Fibroblast of peridontal ligament (primary cell): ENCODE data around the gene STK38L.
A peak's percentile ranks its signal among the peaks of the same experiment; 100 is the strongest.

ENCODE experiments used
- DNase-seq: peaks from one replicate; pipeline ENCODE4 v3.0.0-alpha.2; 2010; ENCODE audit errors: extremely low read depth

The STK38L gene

DNA sequence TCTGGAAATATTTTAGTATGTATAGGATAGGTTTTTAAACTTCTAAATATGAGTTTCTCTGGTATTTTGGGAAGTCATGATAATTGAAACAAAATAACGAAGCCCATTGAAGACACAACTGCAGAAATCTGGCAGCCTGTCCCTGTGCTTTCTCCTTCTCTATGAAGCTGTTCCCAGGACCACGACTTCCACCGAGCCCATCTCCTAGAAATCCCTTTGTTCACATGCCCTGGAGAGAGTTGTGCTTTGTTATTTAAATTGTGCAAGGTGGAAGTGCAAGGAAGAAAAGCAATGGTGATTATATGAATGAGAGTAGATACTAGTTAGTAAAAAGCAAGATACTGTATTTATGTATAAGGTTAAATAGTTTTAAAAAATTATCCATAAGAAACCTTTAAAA, 32.2 kb downstream of the STK38L start:
- DNase-seq: no peak

DNA sequence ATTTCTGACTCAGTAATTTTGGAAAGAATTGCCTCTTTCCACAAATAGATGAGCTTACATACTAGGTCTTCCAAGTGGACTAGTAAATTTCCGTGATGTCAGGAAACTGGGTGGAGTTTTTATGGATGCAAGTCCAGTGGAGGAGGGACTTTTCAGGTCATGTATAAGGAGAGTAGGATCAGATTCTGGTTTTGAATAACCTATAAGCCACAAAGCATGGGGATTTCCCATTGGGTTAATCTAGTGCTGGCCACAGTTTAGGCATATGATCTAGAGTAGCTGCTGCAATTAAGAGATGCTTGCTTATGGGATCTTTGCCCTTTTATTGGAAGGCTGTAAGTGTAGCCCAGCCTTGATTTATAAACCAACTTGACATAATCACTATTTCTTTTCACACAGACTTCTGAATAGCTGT, 33.8 kb downstream of the STK38L start:
- DNase-seq: peak; percentile 92

DNA sequence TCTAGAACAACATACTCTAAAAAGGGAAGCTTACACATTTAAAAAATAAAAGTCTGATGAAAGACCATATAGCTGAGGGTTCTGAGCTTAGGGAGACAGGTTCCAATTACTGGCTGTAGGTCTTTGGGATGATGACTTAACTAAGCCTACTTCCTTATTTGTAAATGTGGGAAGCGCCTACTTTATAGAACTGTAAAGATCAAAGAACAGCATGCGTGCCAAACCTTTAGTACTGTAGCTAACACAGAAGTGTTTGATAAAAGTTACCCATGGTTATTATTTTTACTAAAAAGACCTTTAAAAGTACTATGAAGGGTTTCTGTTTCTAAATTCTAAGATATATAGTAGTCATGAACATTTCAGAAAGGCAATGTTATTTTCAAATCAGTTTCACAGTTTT, 35.7 kb downstream of the STK38L start:
- no peak for DNase-seq

DNA sequence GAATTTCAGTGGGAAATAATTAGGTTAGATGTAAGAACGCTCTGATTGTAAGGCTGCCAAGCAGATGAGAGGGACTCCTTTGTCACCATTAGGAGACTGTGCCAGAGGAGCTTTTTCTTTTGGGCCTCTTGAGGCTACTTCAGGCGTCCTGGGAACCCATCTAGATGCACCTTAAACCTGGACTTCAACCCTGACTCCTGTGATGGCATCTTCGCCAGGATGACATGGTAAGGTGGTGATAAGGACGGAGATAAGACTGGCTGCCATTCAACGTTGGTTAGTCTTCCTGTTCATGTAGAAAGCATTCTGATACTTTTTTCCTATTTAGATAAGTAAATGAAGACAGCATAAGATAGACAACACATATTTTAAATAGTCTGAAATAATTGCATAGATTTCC, 36.3 kb downstream of the STK38L start:
- DNase-seq: no peak

DNA sequence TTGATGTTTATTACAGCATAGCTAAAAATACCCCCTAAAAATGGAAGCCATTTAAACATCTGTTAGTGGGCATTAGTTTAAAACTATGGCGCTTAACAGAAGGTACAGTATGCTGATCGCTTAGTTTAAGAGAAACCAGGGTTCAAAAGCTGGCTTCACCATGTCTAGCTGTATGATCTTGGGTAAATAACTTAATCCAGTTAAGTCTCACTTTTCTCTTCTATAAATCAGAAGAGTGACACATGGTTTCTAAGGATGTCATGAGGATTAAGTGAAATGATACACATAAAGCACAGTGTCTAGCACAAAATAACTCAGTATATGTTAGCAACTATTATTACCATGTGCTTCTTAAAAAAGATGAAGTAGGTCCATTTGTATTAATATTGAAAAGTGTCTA, 38.7 kb downstream of the STK38L start:
- no peak for DNase-seq

DNA sequence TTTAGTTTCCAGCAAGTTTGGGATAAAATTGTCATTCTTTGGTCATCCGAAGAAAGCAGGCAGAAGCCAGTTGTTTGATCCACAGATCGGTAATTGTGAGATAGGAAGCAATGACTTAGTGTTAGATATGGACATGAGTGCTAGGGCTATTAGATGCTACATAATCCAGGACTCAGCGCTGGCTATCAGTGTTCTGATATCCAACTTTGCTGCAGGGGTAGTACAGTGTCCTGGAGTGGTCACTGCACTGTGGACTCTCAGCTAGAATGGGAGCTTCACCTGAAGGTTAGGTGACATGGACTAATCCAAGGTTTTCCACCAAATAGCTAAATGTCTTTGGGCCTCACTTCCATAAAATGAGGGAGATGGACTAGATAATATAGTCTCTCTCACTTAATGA, 39.9 kb downstream of the STK38L start:
- DNase-seq: no peak

DNA sequence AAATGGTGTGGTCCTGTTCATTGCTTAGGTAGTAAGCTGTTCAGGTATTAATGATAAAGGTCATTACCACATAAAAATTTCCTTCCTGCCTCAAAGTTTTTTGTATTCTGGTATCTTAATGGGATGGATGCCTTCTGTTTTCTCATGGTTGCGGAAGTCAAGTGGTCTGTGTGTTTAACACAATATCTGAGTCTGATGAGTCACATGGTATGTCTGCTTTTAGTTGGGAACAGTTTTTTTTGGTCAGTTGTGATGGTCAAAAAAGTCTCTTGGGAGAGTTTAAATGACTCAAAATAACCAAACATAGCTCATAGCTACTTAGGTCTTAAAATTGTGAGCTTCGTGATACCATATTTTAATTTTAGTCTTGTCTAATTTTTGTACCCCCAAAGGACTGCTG, 40.7 kb downstream of the STK38L start:
- DNase-seq: peak; percentile 61

DNA sequence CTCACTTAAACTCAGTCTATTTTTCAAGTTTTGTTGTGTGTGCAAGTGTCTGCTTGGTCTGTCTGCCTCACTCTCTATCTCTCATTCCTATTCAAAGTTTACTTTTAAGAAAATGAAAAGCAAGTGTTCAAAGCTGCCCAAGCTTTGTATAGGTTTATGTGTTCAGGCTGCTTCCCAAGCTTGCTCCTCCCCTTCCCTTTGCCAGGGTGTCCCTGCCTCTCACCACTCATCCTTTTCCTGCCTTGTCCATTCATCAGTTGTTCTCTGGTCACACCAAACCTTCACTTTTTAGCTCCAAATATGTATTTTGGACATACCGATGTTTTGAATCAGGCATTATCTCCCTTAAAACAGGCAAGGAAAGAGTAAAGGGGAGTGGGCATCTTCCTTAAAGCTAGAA, 41.3 kb downstream of the STK38L start:
- peak; percentile 8 for DNase-seq

DNA sequence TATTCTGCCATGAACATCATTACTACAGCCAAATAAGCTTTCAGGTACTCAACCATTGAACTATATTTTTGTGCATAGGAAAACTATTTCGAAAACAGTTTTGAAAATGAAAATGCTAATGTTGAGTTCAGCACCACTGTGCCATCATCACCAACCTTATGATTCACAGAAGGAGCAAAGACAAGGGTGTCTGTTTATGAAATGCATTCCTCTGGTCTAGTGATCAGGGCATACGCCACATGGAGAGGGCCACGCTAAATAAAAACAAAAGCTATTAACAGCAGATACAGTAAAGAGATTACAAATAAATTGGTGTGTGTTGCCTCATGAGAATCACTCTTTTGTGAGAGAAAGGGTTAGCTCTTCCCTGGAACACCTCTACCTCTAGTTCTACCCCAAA, 45.3 kb downstream of the STK38L start:
- peak; percentile 6 for DNase-seq

DNA sequence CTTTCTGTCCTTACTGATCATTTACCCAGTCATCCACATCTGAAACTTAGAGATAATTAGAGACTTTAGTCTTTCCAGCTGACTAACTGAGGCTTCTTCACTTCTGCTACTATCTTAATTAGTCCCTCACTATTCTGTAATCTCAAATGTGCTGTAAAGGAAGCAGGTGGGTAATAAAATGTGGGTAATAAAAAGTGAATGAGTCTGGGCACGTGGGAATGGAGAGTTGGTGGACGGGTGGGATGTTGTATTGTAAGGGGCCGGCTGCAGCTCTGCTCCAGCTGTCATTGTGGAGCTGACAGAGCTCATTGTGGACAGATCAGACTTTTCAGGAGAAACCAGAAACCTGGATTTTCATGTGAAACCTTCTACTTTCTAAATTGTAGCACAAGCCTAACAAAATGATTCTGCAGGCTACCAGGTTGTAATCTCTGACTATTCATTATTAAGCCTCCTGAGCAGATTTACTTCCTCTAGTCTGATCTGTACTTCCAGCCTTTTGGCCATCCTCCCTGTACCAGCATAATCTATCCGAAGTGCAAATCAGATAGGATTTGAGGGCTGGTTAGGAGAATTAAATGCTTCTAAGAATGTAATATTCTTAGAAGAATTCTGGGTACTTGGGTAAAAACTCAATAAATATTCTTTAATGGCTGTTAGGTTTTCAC, 46.5 kb downstream of the STK38L start:
- no peak for DNase-seq

DNA sequence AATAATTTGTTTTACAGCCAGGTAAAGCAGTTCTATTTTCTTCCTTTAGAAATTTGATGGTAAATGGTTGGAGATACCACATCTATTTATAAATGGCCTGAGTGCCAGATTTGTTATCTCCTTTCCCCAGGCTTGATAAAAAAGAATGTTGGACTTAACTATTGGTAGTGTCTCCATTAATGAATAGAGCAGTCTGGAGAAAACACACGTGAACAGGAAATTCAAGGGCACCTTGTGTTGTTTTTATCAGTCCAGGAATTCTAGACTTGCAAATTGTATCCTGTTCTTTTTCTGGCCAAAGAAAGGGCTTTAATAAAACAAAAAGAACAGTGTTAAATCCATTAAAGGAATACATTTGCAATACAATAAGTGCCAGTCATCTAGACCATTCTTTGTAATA, 47.8 kb downstream of the STK38L start:
- no peak for DNase-seq

DNA sequence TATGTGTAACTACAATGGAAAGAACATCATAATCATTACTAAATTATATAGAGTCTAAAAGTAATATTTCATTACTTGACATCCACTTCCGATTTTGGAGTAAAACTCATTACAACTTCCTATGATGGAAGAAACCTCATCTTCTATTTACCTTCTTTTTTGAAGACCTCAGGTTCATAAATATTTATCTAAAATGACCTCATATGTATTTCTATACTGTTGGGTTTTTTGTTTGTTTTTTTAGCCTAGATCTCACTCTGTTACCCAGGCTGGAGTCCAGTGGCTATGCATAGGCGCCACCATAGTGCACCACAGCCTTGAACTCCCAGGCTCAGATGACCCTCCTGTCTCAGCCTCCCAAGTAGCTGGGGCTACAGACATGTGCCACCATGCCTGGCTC, 48.6 kb downstream of the STK38L start:
- no peak for DNase-seq

DNA sequence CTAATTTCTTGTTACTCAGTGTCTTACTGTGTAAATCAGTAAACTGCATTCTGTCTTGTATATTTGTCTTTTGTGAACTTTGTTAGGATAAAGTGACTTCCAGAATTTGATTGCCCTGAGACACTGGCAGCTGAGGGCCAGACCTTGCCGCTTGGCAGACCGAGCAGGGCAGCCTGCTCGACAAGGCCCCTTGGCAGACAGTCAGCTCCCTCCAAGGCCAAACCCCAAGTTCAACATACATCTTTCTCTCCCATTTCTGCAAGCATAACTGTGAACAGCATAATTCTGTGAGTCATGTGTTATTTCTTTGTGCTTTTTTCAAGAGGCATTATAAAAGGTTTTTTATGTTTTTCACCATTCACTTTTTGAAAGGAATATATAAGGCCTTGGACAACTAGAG, 49.4 kb downstream of the STK38L start:
- peak; percentile 70 for DNase-seq

DNA sequence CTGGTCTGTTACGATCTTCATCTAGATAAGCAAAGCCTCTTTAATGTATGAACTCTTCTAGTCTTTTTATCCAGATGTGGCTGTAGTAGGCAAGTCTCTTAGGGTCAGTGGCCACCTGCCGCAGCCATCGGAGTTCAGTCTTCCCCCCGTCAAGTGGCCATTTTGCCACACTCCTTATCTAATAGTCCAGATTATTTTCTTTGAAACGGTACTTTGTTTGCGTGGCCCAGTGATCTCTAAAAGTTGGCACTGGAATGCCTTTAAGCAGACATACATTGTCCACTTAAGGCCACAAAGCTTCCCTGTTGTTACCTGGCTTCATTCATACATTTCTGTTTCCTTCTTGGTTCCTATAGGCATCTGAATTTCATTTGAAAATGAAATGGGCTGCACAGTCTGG, 52.6 kb downstream of the STK38L start:
- no peak for DNase-seq

DNA sequence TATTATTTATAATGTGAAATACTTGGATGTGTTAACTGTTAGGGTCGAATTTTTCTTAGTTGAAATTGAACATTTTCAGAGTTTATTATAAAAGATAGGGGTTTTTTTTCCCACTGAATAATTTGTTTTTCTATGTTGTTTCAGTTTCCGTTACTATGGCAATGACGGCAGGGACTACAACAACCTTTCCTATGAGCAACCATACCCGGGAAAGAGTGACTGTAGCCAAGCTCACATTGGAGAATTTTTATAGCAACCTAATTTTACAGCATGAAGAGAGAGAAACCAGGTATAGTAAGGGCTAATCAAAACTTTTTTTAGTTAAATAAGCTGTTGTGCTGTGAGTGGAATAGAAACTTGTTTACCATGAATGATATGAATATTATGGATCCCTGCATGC, 53.5 kb downstream of the STK38L start:
- no peak for DNase-seq

DNA sequence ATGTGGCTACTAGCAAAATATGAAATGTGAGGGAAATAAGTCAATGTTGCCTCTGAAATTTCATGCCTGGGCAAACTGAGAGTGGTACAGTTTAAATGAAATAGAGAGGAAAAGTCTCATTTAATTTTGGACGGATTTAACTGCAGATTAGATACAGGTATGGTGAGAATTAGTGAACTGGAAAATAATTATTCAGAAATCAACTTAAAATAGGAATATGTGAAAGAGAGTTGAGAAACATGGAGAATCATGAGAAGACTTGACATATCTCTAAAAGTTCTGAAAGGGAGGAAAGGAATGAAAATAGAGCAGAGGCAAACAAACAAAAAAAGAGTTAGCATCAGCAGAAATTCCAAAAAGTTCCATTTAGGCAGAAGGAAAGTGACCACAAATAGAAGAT, 55.0 kb downstream of the STK38L start:
- DNase-seq: no peak

DNA sequence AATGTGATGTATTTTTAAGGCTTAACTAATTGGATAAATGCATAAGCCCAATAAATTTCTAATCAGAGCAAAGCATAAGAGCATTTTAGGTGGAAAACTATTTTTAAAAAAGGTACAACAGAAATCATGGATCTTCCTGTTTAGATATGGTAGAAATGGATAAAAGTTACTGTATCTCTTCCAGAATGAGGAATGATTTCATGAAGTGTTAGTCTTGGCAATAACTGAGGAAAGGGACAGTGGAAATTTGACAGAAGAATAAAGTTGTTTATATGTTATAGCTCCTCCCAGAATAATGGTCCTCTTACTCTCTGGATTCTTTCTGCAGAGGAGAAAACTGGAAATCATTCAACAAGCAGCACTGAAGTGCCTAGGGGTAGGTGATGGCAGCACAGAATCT, 56.1 kb downstream of the STK38L start:
- DNase-seq: no peak

DNA sequence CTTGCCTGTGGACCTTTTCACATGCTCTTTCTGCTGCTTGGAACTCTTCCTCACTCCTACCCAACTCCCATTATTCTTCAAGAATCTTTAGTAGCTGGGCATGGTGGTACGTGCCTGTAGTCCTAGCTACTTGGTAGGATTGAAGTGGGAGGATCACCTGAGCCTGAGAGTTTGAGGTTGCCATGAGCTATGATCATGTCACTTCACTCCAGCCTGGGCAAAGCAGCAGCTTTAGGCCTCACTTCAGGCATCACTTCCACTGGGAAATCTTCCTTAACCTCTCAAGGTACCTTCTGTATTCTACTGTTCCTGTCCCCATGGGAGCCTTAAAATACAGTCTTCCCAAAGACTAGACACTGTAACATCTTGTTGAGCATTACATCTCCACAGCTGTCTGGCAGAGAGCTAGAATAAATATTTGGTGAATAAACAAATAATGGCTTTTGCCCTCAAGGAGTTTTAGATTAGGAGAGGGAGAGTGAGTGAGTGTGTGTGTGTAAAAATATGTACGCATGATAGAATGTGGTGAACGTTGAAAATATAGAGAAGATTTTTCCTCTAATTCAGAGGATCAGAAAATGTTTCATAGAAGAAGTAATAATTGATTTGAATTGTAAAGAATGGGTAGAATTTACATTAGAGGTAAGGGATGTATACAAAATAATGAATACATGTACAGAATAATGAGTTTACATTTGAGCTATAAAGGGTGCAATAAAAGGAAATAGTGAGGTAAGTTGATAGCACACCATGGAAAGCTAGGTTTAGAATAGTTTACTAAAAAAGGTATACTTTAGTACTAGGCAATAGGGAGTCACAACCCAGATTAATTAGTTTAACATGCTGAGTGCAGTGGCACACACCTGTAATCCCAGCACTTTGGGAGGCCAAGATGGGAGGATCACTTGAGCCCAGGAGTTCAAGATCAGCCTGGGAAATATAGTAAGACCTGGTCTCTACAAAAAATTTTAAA, 59.3 kb downstream of the STK38L start:
- no peak for DNase-seq

DNA sequence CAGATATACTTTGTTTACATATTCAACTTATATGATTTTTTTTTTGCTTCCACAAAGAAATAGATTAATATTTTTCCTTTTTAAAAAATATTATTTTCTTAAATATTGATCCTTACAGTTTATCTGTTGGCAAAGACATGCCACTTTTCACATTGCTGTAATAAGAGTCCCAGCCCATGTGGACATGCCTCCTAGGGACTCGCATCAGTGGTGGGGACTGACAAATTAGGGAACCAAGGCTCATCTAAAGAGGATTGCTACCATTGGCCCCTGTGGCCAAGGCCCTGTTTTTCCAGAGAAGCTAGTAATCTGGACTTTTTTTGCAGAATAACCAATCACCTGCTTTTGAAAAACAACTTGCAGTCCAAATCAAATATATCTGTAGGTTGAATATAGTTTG, 60.8 kb downstream of the STK38L start:
- no peak for DNase-seq

DNA sequence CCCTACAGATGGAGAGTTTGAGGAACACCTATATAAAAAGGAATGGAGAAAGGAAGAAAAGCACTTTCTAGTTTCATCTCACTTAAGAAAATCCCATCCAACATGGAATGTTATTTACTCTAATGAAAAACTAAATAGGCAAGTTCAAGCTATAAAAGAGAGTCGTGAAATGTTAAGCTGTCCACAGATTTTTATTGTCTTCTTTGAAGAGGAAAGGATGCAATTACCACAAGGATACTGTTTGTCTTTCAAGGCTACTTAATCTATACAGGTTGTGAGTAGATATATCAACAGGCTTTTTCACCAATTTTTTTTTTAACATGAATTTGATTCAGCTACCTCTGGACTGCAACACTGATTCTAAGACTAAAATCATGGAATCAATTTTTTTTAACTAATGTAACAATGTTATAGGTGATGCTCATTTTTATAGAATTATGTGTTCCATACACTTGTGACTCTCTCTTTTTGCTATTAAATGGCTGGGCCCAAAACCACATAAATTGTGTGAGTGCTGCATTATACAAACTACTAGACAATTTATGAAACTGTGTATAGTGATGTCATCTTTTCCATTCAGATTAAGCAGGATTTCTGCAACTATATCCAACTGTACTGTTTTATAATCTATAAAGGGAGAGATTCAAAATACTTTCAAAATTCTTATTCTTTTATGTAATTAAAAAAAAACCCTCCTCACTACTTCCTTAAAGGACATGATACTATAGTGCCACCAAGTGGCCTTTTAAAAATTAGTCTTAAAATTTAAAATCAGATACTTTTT, 61.8 kb downstream of the STK38L start:
- DNase-seq: peak; percentile 83

DNA sequence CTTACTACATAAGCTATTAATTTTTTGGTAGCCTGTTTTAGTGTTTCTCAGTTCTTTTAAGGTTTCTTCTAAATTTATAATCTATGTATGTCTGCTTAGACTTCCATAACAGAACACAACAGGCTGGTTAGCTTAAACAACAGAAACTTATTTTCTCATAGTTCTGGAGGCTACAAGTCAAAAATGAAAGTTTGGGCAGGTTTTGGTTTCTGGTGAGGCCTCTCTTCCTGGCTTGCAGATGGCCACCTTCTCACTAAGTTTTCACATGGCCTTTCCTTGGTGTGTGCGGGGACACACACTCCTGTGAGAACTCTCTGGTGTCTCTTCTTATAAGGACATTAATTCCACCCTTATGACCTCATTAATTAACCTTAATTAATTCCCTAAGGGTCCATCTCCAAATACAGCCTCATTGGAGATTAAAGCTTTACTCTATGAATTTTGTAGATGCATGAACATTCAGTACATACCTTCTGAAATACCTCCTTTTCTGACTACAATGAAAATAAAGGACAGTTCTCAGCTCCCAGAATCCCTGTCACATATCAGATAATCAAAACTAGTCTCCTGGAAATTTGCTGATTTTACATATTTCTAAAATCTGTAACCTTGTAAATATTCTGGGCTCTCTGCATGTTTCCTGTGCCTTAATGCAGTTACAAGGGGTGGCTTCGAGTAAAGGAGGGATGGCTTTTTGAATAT, 65.4 kb downstream of the STK38L start:
- DNase-seq: no peak

DNA sequence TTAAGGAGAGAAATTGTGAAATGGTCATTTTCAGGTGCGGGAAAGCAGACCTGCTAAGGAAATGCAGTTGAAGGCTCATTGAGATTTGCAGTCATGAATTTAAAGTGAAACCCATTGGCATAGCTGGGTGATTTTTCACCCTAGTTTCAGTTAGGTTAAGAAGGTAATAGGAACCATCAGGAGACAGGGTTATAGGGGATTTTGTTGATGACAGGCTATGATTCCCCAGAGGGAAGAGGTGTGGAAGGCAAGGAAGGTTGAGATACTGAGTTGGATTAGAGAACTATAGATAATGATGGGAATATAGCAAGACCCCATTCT, 65.9 kb downstream of the STK38L start:
- no peak for DNase-seq
